Measurements from ENCODE around the gene SMC4. TPM values are rescaled to one million over a fixed set of nuclear protein-coding genes. Genes with fewer than 3 reads are reported as not detected.
"Not testable (repeated sequence)": the region's sequence is repeated elsewhere in the genome, so short reads cannot be mapped to it uniquely, and the experiment has no call there.

The SMC4 gene
- total RNA-seq, 1 experiment from 2014 or later = 183 TPM

DNA sequence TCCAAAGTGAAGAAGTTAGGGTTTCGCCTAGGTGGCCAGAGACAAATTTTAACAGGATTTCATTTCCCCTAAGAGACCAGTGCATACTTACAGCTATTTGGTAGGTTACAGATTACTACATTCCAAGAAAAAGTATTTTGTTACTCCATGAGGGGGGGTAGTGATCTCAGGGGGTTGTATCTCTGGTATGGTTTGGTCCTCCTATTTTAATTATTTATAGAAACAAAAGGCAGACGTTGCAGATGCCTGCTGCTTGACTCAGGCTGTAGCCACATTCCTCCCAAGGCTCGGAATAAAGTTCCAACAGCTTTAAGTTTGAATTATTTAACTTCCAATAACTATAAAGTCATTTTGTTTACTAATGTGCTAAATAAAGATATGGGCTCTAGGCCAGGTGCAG is 51.4 kb downstream of the SMC4 start:
- ChIA-PET CTCF (no interaction called here), POLR2A (ENCODE audit: unreplicated experiment) (no interaction called here)
- TF ChIP-seq CTCF (conservative IDR thresholded peaks at IDR 0.05; ENCODE audit: low read depth, low read length) (no peak), EZH2phosphoT487 (IDR thresholded peaks at IDR 0.05; ENCODE audit: borderline replicate concordance, low read length) (no peak), EZH2 (IDR thresholded peaks at IDR 0.05; ENCODE audit: low read length, unreplicated experiment) (no peak)
- no peak overlapping the region for H3K27ac ChIP-seq (ENCODE audit: low read length)
- peak; percentile 60 for DNase-seq
- H3K9me3 ChIP-seq (ENCODE audit: low read length) = no peaks in the 10 kb centered on the region
- no peak for ATAC-seq
- no peak overlapping the region for H2AFZ ChIP-seq (ENCODE audit: low read length)
- H3K9me2 ChIP-seq (replicated peaks; ENCODE audit: low read length) = no peaks in the 10 kb centered on the region
- peaks cover 34% of the 10 kb centered on the region for H3K79me2 ChIP-seq (ENCODE audit: low read length)
- peaks cover 40% of the 10 kb centered on the region for H3K4me1 ChIP-seq (ENCODE audit: insufficient read depth, low read length)
- H4K20me1 ChIP-seq (ENCODE audit: low read length) = 0 out of 2 replicates have a peak, but pooled peaks cover 9% of the 10 kb centered on the region
- no peak overlapping the region for H3K4me3 ChIP-seq (ENCODE audit: low read length)
- peaks cover 3% of the 10 kb centered on the region; the same call in 1 of the 2 replicates for H3K36me3 ChIP-seq (ENCODE audit: low read depth, low read length)
- no peaks in the 10 kb centered on the region for H3K27me3 ChIP-seq (ENCODE audit: low read length)
- H3F3A ChIP-seq (ENCODE audit: low read length, unreplicated experiment) = no peaks in the 10 kb centered on the region
- H3K4me2 ChIP-seq (ENCODE audit: low read length) = no peak overlapping the region
- no TSS peak for BruUV-seq (replicated peaks)
- H3K9ac ChIP-seq (ENCODE audit: low read length) = no peak overlapping the region
- intact Hi-C loops (cut with micrococcal nuclease) = loop anchor here (2.0 kb wide), 1 partner anchor 36 kb away; no protein-coding TSS in a partner anchor

GRCh38 chr3:160451602-160452001 is 52.2 kb downstream of the SMC4 start:
- CTCF ChIA-PET = no interaction called here
- ATAC-seq = no peak

DNA sequence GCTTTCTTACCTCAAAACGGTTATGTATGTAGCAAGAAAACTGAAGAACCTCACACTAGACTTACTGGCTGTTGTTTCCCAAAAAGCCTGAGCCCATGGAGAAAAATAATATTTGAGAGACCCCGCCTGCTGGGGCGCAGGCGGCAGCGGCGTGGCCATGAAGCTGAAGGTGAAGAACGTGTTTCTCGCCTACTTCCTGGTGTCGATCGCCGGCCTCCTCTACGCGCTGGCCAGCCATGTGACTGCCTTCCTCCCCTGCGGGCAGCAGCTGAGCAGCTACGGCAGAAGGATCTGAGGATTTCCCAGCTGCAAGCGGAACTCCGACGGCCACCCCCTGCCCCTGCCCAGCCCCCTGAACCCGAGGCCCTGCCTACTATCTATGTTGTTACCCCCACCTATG is 52.8 kb downstream of the SMC4 start:
- intact Hi-C loops (cut with micrococcal nuclease); H3K27me3 ChIP-seq (ENCODE audit: low read length); CTCF ChIA-PET; H3K9ac ChIP-seq (ENCODE audit: low read length); ATAC-seq; H3F3A ChIP-seq (ENCODE audit: low read length, unreplicated experiment); H3K27ac ChIP-seq (ENCODE audit: low read length); H3K36me3 ChIP-seq (ENCODE audit: low read depth, low read length); H3K9me3 ChIP-seq (ENCODE audit: low read length); H4K20me1 ChIP-seq (ENCODE audit: low read length); H3K4me2 ChIP-seq (ENCODE audit: low read length); BruUV-seq (replicated peaks); H3K9me2 ChIP-seq (replicated peaks; ENCODE audit: low read length); DNase-seq; H2AFZ ChIP-seq (ENCODE audit: low read length); H3K4me3 ChIP-seq (ENCODE audit: low read length): not testable (repeated sequence)
- peaks cover 27% of the 10 kb centered on the region for H3K4me1 ChIP-seq (ENCODE audit: insufficient read depth, low read length)
- peaks cover 20% of the 10 kb centered on the region for H3K79me2 ChIP-seq (ENCODE audit: low read length)
- POLR2A ChIA-PET (ENCODE audit: unreplicated experiment) = interaction anchor here (0.7 kb wide), 1 partner anchor 302 kb away, joined by 3 read pairs; no protein-coding TSS in a partner anchor

More at GRCh38 chr3:160451602-160452001, 52.2 kb downstream of the SMC4 start:
- peaks cover 27% of the 10 kb centered on the region for H3K79me2 ChIP-seq (ENCODE audit: low read length)
- BruUV-seq (replicated peaks) = no TSS peak
- no peak overlapping the region; the same call in 1 of the 2 replicates for H3K4me2 ChIP-seq (ENCODE audit: low read length)
- peaks cover 33% of the 10 kb centered on the region for H3K4me1 ChIP-seq (ENCODE audit: insufficient read depth, low read length)
- no peak for TF ChIP-seq EZH2phosphoT487 (IDR thresholded peaks at IDR 0.05; ENCODE audit: borderline replicate concordance, low read length)
- TF ChIP-seq CTCF (conservative IDR thresholded peaks at IDR 0.05; ENCODE audit: low read depth, low read length) = no peak
- TF ChIP-seq EZH2 (IDR thresholded peaks at IDR 0.05; ENCODE audit: low read length, unreplicated experiment) = no peak
- H3F3A ChIP-seq (ENCODE audit: low read length, unreplicated experiment) = no peaks in the 10 kb centered on the region
- POLR2A ChIA-PET (ENCODE audit: unreplicated experiment) = interaction anchor here (0.6 to 0.7 kb wide), 2 partner anchors 51 to 301 kb away, joined by 3 to 5 read pairs; no protein-coding TSS in a partner anchor
- no peak overlapping the region for H3K9ac ChIP-seq (ENCODE audit: low read length)
- no peak overlapping the region for H3K4me3 ChIP-seq (ENCODE audit: low read length)
- peak overlapping the region; percentile 54 for H2AFZ ChIP-seq (ENCODE audit: low read length)
- H3K27ac ChIP-seq (ENCODE audit: low read length) = no peak overlapping the region
- no peaks in the 10 kb centered on the region for H3K9me3 ChIP-seq (ENCODE audit: low read length)
- intact Hi-C loops (cut with micrococcal nuclease) = loop anchor here (2.0 kb wide), 1 partner anchor 35 kb away; no protein-coding TSS in a partner anchor
- H3K9me2 ChIP-seq (replicated peaks; ENCODE audit: low read length) = no peaks in the 10 kb centered on the region
- H3K36me3 ChIP-seq (ENCODE audit: low read depth, low read length) = no peaks in the 10 kb centered on the region
- 0 out of 2 replicates have a peak, but pooled peaks cover 9% of the 10 kb centered on the region for H4K20me1 ChIP-seq (ENCODE audit: low read length)
- peak; percentile 45 for DNase-seq
- H3K27me3 ChIP-seq (ENCODE audit: low read length) = no peaks in the 10 kb centered on the region
